H9 (cell line): ENCODE data around the gene SUPT20H. TPM values are rescaled to one million over a fixed set of nuclear protein-coding genes. Genes with fewer than 3 reads are reported as not detected.

Source experiments
- DNase-seq: peaks from one replicate; pipeline ENCODE4 v3.0.0-alpha.2; 2017
- H2AFZ ChIP-seq: one replicate; pipeline ENCODE4 v1.6.1; 2013; ENCODE audit warnings: mild to moderate bottlenecking, low read length, control low read depth, moderate library complexity
- H2AK5ac ChIP-seq: 2 replicates; pipeline ENCODE4 v1.6.1; 2013; ENCODE audit warnings: low read length, control low read depth, mixed read lengths; ENCODE audit not compliant: insufficient read length
- H2BK120ac ChIP-seq: one replicate; pipeline ENCODE4 v1.6.1; 2013; ENCODE audit warnings: low read depth, mild to moderate bottlenecking, low read length, control low read depth, inconsistent platforms; ENCODE audit not compliant: poor library complexity, severe bottlenecking
- H2BK12ac ChIP-seq: 2 replicates; pipeline ENCODE4 v1.6.1; 2013; ENCODE audit warnings: low read length, control low read depth, mixed read lengths, low read depth; ENCODE audit not compliant: insufficient read length
- H2BK15ac ChIP-seq: 2 replicates; pipeline ENCODE4 v1.6.1; 2013; ENCODE audit warnings: low read depth, low read length, control low read depth
- H2BK20ac ChIP-seq: one replicate; pipeline ENCODE4 v1.6.1; 2013; ENCODE audit warnings: low read depth, mild to moderate bottlenecking, low read length, control low read depth, inconsistent platforms; ENCODE audit not compliant: poor library complexity, severe bottlenecking
- H2BK5ac ChIP-seq: 2 replicates; pipeline ENCODE4 v1.6.1; 2013; ENCODE audit warnings: low read length, control low read depth, mixed read lengths; ENCODE audit not compliant: insufficient read length
- H3K14ac ChIP-seq: 2 replicates; pipeline ENCODE4 v1.6.1; 2013; ENCODE audit warnings: low read length, control low read depth; ENCODE audit not compliant: insufficient read depth
- H3K18ac ChIP-seq: 2 replicates; pipeline ENCODE4 v1.6.1; 2013; ENCODE audit warnings: low read depth, mild to moderate bottlenecking, mixed read lengths, low read length, control low read depth; ENCODE audit not compliant: insufficient read length
- H3K23ac ChIP-seq: 2 replicates; pipeline ENCODE4 v1.6.1; 2013; ENCODE audit warnings: low read length, control low read depth, mixed read lengths, low read depth; ENCODE audit not compliant: insufficient read length
- H3K23me2 ChIP-seq: 2 replicates; pipeline ENCODE4 v1.6.1; 2013; ENCODE audit warnings: low read depth, mild to moderate bottlenecking, mixed read lengths, low read length, control low read depth; ENCODE audit not compliant: insufficient read length, poor library complexity, severe bottlenecking
- H3K27ac ChIP-seq: 2 replicates; pipeline ENCODE4 v1.5.1; 2013; ENCODE audit warnings: low read length, control low read depth, mixed read lengths, low read depth; ENCODE audit not compliant: insufficient read length
- H3K27me3 ChIP-seq: 2 replicates; pipeline ENCODE4 v1.6.1; 2013; ENCODE audit warnings: low read length, control low read depth, inconsistent platforms; ENCODE audit not compliant: insufficient read depth
- H3K4ac ChIP-seq: 2 replicates; pipeline ENCODE4 v1.6.1; 2013; ENCODE audit warnings: low read depth, mild to moderate bottlenecking, control low read depth, inconsistent platforms, low read length, moderate library complexity
- H3K4me1 ChIP-seq: 2 replicates; pipeline ENCODE4 v1.6.1; 2013; ENCODE audit warnings: low read length, control low read depth, inconsistent platforms; ENCODE audit not compliant: insufficient read depth
- H3K4me2 ChIP-seq: 2 replicates; pipeline ENCODE4 v1.6.1; 2013; ENCODE audit warnings: low read length, control low read depth, mixed read lengths; ENCODE audit not compliant: insufficient read length, insufficient read depth
- H3K56ac ChIP-seq: 2 replicates; pipeline ENCODE4 v1.6.1; 2013; ENCODE audit warnings: low read depth, mild to moderate bottlenecking, mixed read lengths, low read length, control low read depth; ENCODE audit not compliant: insufficient read length
- H3K79me1 ChIP-seq: 2 replicates; pipeline ENCODE4 v1.6.1; 2013; ENCODE audit warnings: low read depth, mild to moderate bottlenecking, moderate library complexity, low read length, control low read depth, inconsistent platforms; ENCODE audit not compliant: insufficient read depth, poor library complexity, severe bottlenecking
- H3K79me2 ChIP-seq: 2 replicates; pipeline ENCODE4 v1.6.1; 2013; ENCODE audit warnings: low read length, control low read depth, inconsistent platforms; ENCODE audit not compliant: insufficient read depth
- H3K9ac ChIP-seq: 2 replicates; pipeline ENCODE4 v1.6.1; 2013; ENCODE audit warnings: low read length, control low read depth, mixed read lengths; ENCODE audit not compliant: insufficient read length; ENCODE audit errors: extremely low read depth
- H3K9me3 ChIP-seq: one replicate; pipeline ENCODE4 v1.6.1; 2013; ENCODE audit warnings: low read depth, low read length, inconsistent platforms; ENCODE audit not compliant: control insufficient read depth
- H3T11ph ChIP-seq: one replicate; pipeline ENCODE4 v1.6.1; 2013; ENCODE audit warnings: mild to moderate bottlenecking, low read length, control low read depth, inconsistent platforms
- H4K20me1 ChIP-seq: one replicate; pipeline ENCODE4 v1.6.1; 2013; ENCODE audit not compliant: control insufficient read depth, insufficient read length, insufficient read depth
- H4K5ac ChIP-seq: 2 replicates; pipeline ENCODE4 v1.6.1; 2013; ENCODE audit warnings: low read depth, mild to moderate bottlenecking, mixed read lengths, low read length, control low read depth; ENCODE audit not compliant: insufficient read length
- H4K8ac ChIP-seq: replicated peaks from 2 replicates; pipeline ENCODE4 v1.6.1; 2013; ENCODE audit warnings: low read length, control low read depth, mixed read lengths, low read depth; ENCODE audit not compliant: insufficient read length
- H4K91ac ChIP-seq: 2 replicates; pipeline ENCODE4 v1.6.1; 2013; ENCODE audit warnings: low read depth, mild to moderate bottlenecking, moderate library complexity, mixed read lengths, low read length, control low read depth; ENCODE audit not compliant: insufficient read length
- H3K27ac Mint-ChIP-seq, 3 experiments: 2 replicates in 2 of 3; 3 replicates in 1 of 3; pipeline ENCODE4 v1.8.0; 2020 to 2021; ENCODE audit warnings: mixed read lengths in 3 of 3, mild to moderate bottlenecking in 1 of 3, moderate library complexity in 1 of 3
- H3K27me3 Mint-ChIP-seq: 2 replicates; pipeline ENCODE4 v1.8.0; 2021; ENCODE audit warnings: low read depth, mild to moderate bottlenecking, moderate library complexity, mixed read lengths
- H3K36me3 Mint-ChIP-seq, 3 experiments: 2 replicates in 2 of 3; 3 replicates in 1 of 3; pipeline ENCODE4 v1.8.0; 2020 to 2021; ENCODE audit warnings: low read depth in 3 of 3, mixed read lengths in 3 of 3; ENCODE audit not compliant: insufficient read depth in 1 of 3
- H3K4me1 Mint-ChIP-seq, 2 experiments: 2 replicates each; pipeline ENCODE4 v1.8.0; 2020; ENCODE audit warnings: mixed read lengths in 2 of 2
- H3K4me3 Mint-ChIP-seq, 2 experiments: 2 replicates in 1 of 2; 3 replicates in 1 of 2; pipeline ENCODE4 v1.8.0; 2020 to 2021; ENCODE audit warnings: mild to moderate bottlenecking in 2 of 2, mixed read lengths in 2 of 2, moderate library complexity in 1 of 2
- H3K9me3 Mint-ChIP-seq, 2 experiments: 2 replicates in 1 of 2; 3 replicates in 1 of 2; pipeline ENCODE4 v1.8.0; 2020; ENCODE audit warnings: mild to moderate bottlenecking in 2 of 2, mixed read lengths in 2 of 2, moderate library complexity in 1 of 2
- WGBS: extraction: QIAGEN DNeasy Blood & Tissue Kit; methylation state at CpG from one replicate; pipeline ENCODE4 v1.1.7; 2013; ENCODE audit warnings: missing lambda C conversion rate, low lambda C conversion rate, mixed read lengths; ENCODE audit not compliant: insufficient read length; ENCODE audit errors: extremely low coverage; 5-methylcytosine and 5-hydroxymethylcytosine counted together
- total RNA-seq: library from RNA; stranded (reverse); gene quantifications from 2 replicates; pipeline ENCODE4 v1.2.1, GENCODE V29; 2021
- TF ChIP-seq, protein P1 (sequence below): fragments of 200-600 bp; sonication (generic); conservative IDR thresholded peaks from 3 replicates; pipeline ENCODE4 v1.8.0; 2021; ENCODE audit warnings: antibody characterized with exemption, mild to moderate bottlenecking

Gene SUPT20H
- total RNA-seq, 1 experiment from 2014 or later, result 59.5 TPM

DNA sequence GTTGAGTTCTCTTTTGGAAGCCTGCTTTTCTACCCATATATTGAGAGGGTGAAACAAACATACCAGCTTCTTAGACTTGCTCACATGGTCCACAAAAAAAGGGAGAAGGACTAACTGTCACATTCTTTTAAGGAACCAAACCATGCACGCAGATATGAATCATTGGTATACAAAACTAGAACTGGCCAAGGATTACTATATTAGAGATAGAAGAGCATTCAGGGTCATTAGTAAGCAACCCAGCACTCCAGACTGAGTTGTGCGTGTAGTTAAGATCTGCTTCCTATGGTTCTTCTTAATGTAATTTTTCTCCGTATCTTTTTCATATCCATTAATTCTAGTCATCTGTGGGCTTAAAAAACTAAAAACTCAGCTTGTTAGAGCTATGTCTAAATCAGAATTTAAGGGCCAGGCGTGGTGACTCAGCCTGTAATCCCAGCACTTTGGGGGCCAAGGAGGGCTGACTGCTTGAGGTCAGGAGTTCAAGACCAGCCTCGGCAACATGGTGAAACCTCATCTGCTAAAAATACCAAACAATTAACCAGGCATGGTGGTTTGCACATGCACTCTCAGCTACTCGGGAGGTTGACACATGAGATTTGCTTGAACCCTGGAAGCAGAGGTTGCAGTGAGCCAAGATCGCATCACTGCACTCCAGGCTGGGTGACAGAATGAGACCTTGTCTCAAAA lies 80.0 kb downstream of the SUPT20H start:
- H3K4me1 Mint-ChIP-seq, result no peaks in the 10 kb centered on the region
- peaks cover 24 to 50% (median 28%) of the 10 kb centered on the region in 3 experiments for H3K36me3 Mint-ChIP-seq
- no peak overlapping the region for H3K14ac ChIP-seq
- DNase-seq, result no peak
- H4K91ac ChIP-seq, result no peak overlapping the region
- no peaks in the 10 kb centered on the region for H3K9me3 ChIP-seq
- WGBS, result no CpG with 5 or more reads among the region's 7 CpGs
- no peak overlapping the region for H2BK20ac ChIP-seq
- TF ChIP-seq, protein P1, sequence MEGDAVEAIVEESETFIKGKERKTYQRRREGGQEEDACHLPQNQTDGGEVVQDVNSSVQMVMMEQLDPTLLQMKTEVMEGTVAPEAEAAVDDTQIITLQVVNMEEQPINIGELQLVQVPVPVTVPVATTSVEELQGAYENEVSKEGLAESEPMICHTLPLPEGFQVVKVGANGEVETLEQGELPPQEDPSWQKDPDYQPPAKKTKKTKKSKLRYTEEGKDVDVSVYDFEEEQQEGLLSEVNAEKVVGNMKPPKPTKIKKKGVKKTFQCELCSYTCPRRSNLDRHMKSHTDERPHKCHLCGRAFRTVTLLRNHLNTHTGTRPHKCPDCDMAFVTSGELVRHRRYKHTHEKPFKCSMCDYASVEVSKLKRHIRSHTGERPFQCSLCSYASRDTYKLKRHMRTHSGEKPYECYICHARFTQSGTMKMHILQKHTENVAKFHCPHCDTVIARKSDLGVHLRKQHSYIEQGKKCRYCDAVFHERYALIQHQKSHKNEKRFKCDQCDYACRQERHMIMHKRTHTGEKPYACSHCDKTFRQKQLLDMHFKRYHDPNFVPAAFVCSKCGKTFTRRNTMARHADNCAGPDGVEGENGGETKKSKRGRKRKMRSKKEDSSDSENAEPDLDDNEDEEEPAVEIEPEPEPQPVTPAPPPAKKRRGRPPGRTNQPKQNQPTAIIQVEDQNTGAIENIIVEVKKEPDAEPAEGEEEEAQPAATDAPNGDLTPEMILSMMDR, result no peak
- no peaks in the 10 kb centered on the region for H3K79me2 ChIP-seq
- no peaks in the 10 kb centered on the region for H3K27me3 ChIP-seq
- H3K18ac ChIP-seq, result no peak overlapping the region
- H2BK12ac ChIP-seq, result no peak overlapping the region
- H3K79me1 ChIP-seq, result no peaks in the 10 kb centered on the region
- no peak overlapping the region for H3K27ac ChIP-seq
- H2AK5ac ChIP-seq, result no peak overlapping the region
- no peak overlapping the region for H3K56ac ChIP-seq
- no peak overlapping the region for H3K23ac ChIP-seq
- no peaks in the 10 kb centered on the region for H3K27me3 Mint-ChIP-seq
- peaks cover 3 to 7% of the 10 kb centered on the region in 2 experiments; a peak in 3 of 5 replicates for H3K9me3 Mint-ChIP-seq
- no peak overlapping the region for H2BK5ac ChIP-seq
- no peaks in the 10 kb centered on the region for H3K4me1 ChIP-seq
- H4K5ac ChIP-seq, result no peak overlapping the region
- H3T11ph ChIP-seq, result no peak overlapping the region
- H2BK120ac ChIP-seq, result no peak overlapping the region
- no peak overlapping the region for H3K4ac ChIP-seq
- H2AFZ ChIP-seq, result no peak overlapping the region
- no peak overlapping the region for H4K8ac ChIP-seq
- no peak overlapping the region for H3K4me2 ChIP-seq
- H3K9ac ChIP-seq, result no peak overlapping the region
- peak overlapping the region in 1 of 3 experiments; percentile 28; a peak in 1 of 7 replicates for H3K27ac Mint-ChIP-seq
- no peaks in the 10 kb centered on the region for H4K20me1 ChIP-seq
- H3K23me2 ChIP-seq, result no peaks in the 10 kb centered on the region
- H2BK15ac ChIP-seq, result no peak overlapping the region
- no peak overlapping the region for H3K4me3 Mint-ChIP-seq
